OCI-LY7 (cell line): ENCODE measurements around the gene NCOA3. TPM values are rescaled to one million over a fixed set of nuclear protein-coding genes. Genes with fewer than 3 reads are reported as not detected.

Source experiments
- BruUV-seq: library from RNA; stranded (reverse); fragments of 400-500 nt; replicated peaks from 2 replicates; lab custom pipeline; 2021; lab: Mats Ljungman, UMichigan
- CTCF ChIA-PET: fragments of 300-600 bp; sonication (Branson Sonifier 250); formaldehyde crosslinking; loops from one replicate; lab custom pipeline; 2022; ENCODE audit warnings: antibody characterized with exemption; ENCODE audit not compliant: unreplicated experiment; lab: Charles Lee
- POLR2A ChIA-PET: fragments of 300-600 bp; sonication (Branson Sonifier 250); formaldehyde crosslinking; loops from one replicate; lab custom pipeline; 2022; ENCODE audit warnings: antibody characterized with exemption; lab: Charles Lee
- DNase-seq: peaks from one replicate; pipeline ENCODE4 v3.0.0-alpha.2; 2015; ENCODE audit warnings: low spot score
- H2AFZ ChIP-seq: fragments of 200-600 bp; sonication (generic), shearing (Covaris generic); 2 replicates; pipeline ENCODE4 v1.6.1; 2014; ENCODE audit warnings: mild to moderate bottlenecking, antibody characterized with exemption, low read length, moderate library complexity
- H3K27ac ChIP-seq: fragments of 200-600 bp; sonication (generic); 2 replicates; pipeline ENCODE4 v1.5.1; 2014; ENCODE audit warnings: mixed run types, low read depth, mild to moderate bottlenecking, moderate library complexity, low read length, inconsistent platforms; ENCODE audit not compliant: poor library complexity, severe bottlenecking
- H3K36me3 ChIP-seq: fragments of 200-600 bp; sonication (generic); 2 replicates; pipeline ENCODE4 v1.6.1; 2014; ENCODE audit warnings: mild to moderate bottlenecking, antibody characterized with exemption, low read length, moderate library complexity, mixed read lengths; ENCODE audit not compliant: insufficient read depth
- H3K4me1 ChIP-seq: fragments of 200-600 bp; sonication (generic); 2 replicates; pipeline ENCODE4 v1.5.1; 2014; ENCODE audit warnings: mild to moderate bottlenecking, low read length; ENCODE audit not compliant: insufficient read depth, poor library complexity, severe bottlenecking
- H3K4me2 ChIP-seq: fragments of 200-600 bp; sonication (generic); 2 replicates; pipeline ENCODE4 v1.6.1; 2014; ENCODE audit warnings: mild to moderate bottlenecking, low read length
- H3K4me3 ChIP-seq: fragments of 200-600 bp; sonication (generic); 2 replicates; pipeline ENCODE4 v1.5.1; 2014; ENCODE audit warnings: mild to moderate bottlenecking, low read depth, low read length; ENCODE audit not compliant: poor library complexity, severe bottlenecking
- H3K79me2 ChIP-seq: fragments of 200-600 bp; sonication (generic); 2 replicates; pipeline ENCODE4 v1.6.1; 2016; ENCODE audit warnings: low read depth, mild to moderate bottlenecking, low read length, moderate library complexity, mixed read lengths; ENCODE audit not compliant: insufficient read depth
- H3K9me2 ChIP-seq: fragments of 200-600 bp; sonication (generic); 2 replicates; pipeline ENCODE4 v1.6.1; 2016; ENCODE audit warnings: mild to moderate bottlenecking, low read length, mixed read lengths; ENCODE audit not compliant: insufficient read depth
- H3K9me3 ChIP-seq: fragments of 200-600 bp; sonication (generic); 2 replicates; pipeline ENCODE4 v1.6.1; 2014; ENCODE audit warnings: mild to moderate bottlenecking, mixed run types, low read length, mixed read lengths
- H4K20me1 ChIP-seq: fragments of 200-600 bp; sonication (generic); 2 replicates; pipeline ENCODE4 v1.6.1; 2014; ENCODE audit warnings: mild to moderate bottlenecking, antibody characterized with exemption, low read length, moderate library complexity, mixed read lengths; ENCODE audit not compliant: insufficient read depth
- CTCF ChIP-seq: fragments of 200-600 bp; sonication (generic); conservative IDR thresholded peaks from 2 replicates; pipeline ENCODE4 v1.5.1; 2014; ENCODE audit warnings: mild to moderate bottlenecking, antibody characterized with exemption, low read length, moderate library complexity, mixed read lengths
- EZH2phosphoT487 ChIP-seq: fragments of 200-600 bp; sonication (generic); IDR thresholded peaks from 2 replicates; pipeline ENCODE4 v1.6.1; 2018; ENCODE audit warnings: low read depth, borderline replicate concordance, mild to moderate bottlenecking, mixed run types, antibody characterized with exemption, low read length, moderate library complexity, mixed read lengths
- intact Hi-C: fragments of 100-400 bp; cut with micrococcal nuclease; formaldehyde crosslinking; loops from one replicate; pipeline ENCODE4 v1.10.0; 2022; ENCODE audit not compliant: unreplicated experiment
- total RNA-seq, 2 experiments: library from RNA; depleted of rRNA in 1 of 2; stranded (reverse); fragments of >200 nt in 1 of 2; shearing (Covaris generic) in 1 of 2; gene quantifications; 2 replicates each; pipeline ENCODE4 v1.2.3, GENCODE V29; 2014 to 2022

Gene NCOA3
- total RNA-seq, 2 experiments from 2014 or later, result 50.5 to 75.6 TPM

- BruUV-seq, result no TSS peak
- no peak overlapping the region for H2AFZ ChIP-seq
- TF ChIP-seq EZH2phosphoT487 (no peak), CTCF (no peak)
- no peak overlapping the region for H3K4me2 ChIP-seq
- H3K9me3 ChIP-seq, result no peaks in the 10 kb centered on the region; the same call in 1 of the 2 replicates
- no peak overlapping the region for H3K27ac ChIP-seq
- peaks cover 10% of the 10 kb centered on the region; the same call in 1 of the 2 replicates for H4K20me1 ChIP-seq
- H3K36me3 ChIP-seq, result peaks cover 46% of the 10 kb centered on the region
- intact Hi-C loops, result no loop called here
- H3K4me1 ChIP-seq, result peaks cover 53% of the 10 kb centered on the region
- H3K9me2 ChIP-seq, result no peaks in the 10 kb centered on the region
- H3K4me3 ChIP-seq, result no peak overlapping the region
- ChIA-PET POLR2A (interaction anchor here (0.6 to 1.9 kb wide), 6 partner anchors 11 to 154 kb away, joined by 3 to 6 read pairs (median 4); no protein-coding TSS in a partner anchor), CTCF (interaction anchor here (0.6 kb wide), 1 partner anchor 46 kb away, joined by 4 read pairs; no protein-coding TSS in a partner anchor)
- DNase-seq, result no peak
- peaks cover 98% of the 10 kb centered on the region for H3K79me2 ChIP-seq
Observed at GRCh38 chr20:47566269-47566668, 64.6 kb downstream of the NCOA3 start.

GRCh38 chr20:47568019-47568418, 66.3 kb downstream of the NCOA3 start:
- Histone ChIP-seq H4K20me1 (no peaks in the 10 kb centered on the region), H3K79me2 (peaks cover 98% of the 10 kb centered on the region), H2AFZ (no peak overlapping the region), H3K9me3 (no peaks in the 10 kb centered on the region; the same call in 1 of the 2 replicates), H3K9me2 (no peaks in the 10 kb centered on the region), H3K4me3 (no peak overlapping the region), H3K36me3 (peaks cover 62% of the 10 kb centered on the region), H3K27ac (no peak overlapping the region), H3K4me2 (no peak overlapping the region), H3K4me1 (peaks cover 53% of the 10 kb centered on the region)
- POLR2A ChIA-PET, result interaction anchor here (0.6 to 1.7 kb wide), 3 partner anchors 9 to 12 kb away, joined by 3 to 10 read pairs (median 4); no protein-coding TSS in a partner anchor
- DNase-seq, result no peak
- BruUV-seq, result no TSS peak
- intact Hi-C loops, result no loop called here
- no peak for TF ChIP-seq CTCF
- CTCF ChIA-PET, result no interaction called here

- no TSS peak for BruUV-seq
- Histone ChIP-seq H3K79me2 (peaks cover 98% of the 10 kb centered on the region), H2AFZ (no peak overlapping the region), H3K27ac (no peak overlapping the region), H3K36me3 (peaks cover 62% of the 10 kb centered on the region), H3K9me3 (no peaks in the 10 kb centered on the region; the same call in 1 of the 2 replicates), H4K20me1 (no peaks in the 10 kb centered on the region; the same call in 1 of the 2 replicates), H3K9me2 (no peaks in the 10 kb centered on the region), H3K4me1 (peaks cover 53% of the 10 kb centered on the region), H3K4me3 (no peak overlapping the region), H3K4me2 (no peak overlapping the region)
- POLR2A ChIA-PET, result interaction anchor here (0.5 to 1.7 kb wide), 4 partner anchors 8 to 1732 kb away, joined by 3 to 10 read pairs (median 4); no protein-coding TSS in a partner anchor
- CTCF ChIA-PET, result interaction anchor here (0.9 kb wide), 1 partner anchor 62 kb away, joined by 3 read pairs; no protein-coding TSS in a partner anchor
- intact Hi-C loops, result no loop called here
- TF ChIP-seq EZH2phosphoT487 (no peak), CTCF (no peak)
- no peak for DNase-seq
Observed at GRCh38 chr20:47568837-47569410, 67.2 kb downstream of the NCOA3 start.
